Panc1 (cell line): ENCODE results near the gene PHYHIPL. TPM values are rescaled to one million over a fixed set of nuclear protein-coding genes. Genes with fewer than 3 reads are reported as not detected.
"Not testable (repeated sequence)": the region's sequence is repeated elsewhere in the genome, so short reads cannot be mapped to it uniquely, and the experiment has no call there.

Source experiments
- ATAC-seq: fragments of 200-7000 bp; cut with Tn5 transposase; 2 replicates; pipeline ENCODE4 v1.9.1; 2020; ENCODE audit warnings: mild to moderate bottlenecking, moderate library complexity
- BruUV-seq: library from RNA; stranded (reverse); fragments of 400-500 nt; replicated peaks from 2 replicates; lab custom pipeline; 2021; lab: Mats Ljungman, UMichigan
- CTCF ChIA-PET: fragments of 300-600 bp; sonication (Branson Sonifier 250); formaldehyde crosslinking; loops from one replicate; lab custom pipeline; 2022; ENCODE audit warnings: antibody characterized with exemption; lab: Charles Lee
- POLR2A ChIA-PET: fragments of 300-600 bp; sonication (Branson Sonifier 250); formaldehyde crosslinking; loops from one replicate; lab custom pipeline; 2022; ENCODE audit warnings: antibody characterized with exemption; lab: Charles Lee
- DNase-seq: peaks from one replicate; pipeline ENCODE4 v3.0.0-alpha.2; 2010; ENCODE audit warnings: low read depth, low spot score
- H3K27ac ChIP-seq: 2 replicates; pipeline ENCODE4 v1.5.1; 2011; ENCODE audit warnings: mild to moderate bottlenecking, low read length, inconsistent platforms
- H3K27me3 ChIP-seq: fragments of 200-500 bp; sonication (Bioruptor generic); 2 replicates; pipeline ENCODE4 v1.6.0; 2014; ENCODE audit warnings: low read length, inconsistent platforms; ENCODE audit not compliant: control insufficient read depth, insufficient read depth
- H3K36me3 ChIP-seq: fragments of 200-500 bp; sonication (Bioruptor generic); 2 replicates; pipeline ENCODE4 v1.5.1; 2014; ENCODE audit warnings: inconsistent platforms, mild to moderate bottlenecking, low read length, moderate library complexity; ENCODE audit not compliant: control insufficient read depth, insufficient read depth
- H3K4me1 ChIP-seq: 2 replicates; pipeline ENCODE4 v1.5.1; 2011; ENCODE audit warnings: inconsistent platforms, mild to moderate bottlenecking, low read length, moderate library complexity; ENCODE audit not compliant: control insufficient read depth, insufficient read depth
- H3K4me3 ChIP-seq, 2 experiments: 2 replicates each; pipeline ENCODE4 v1.5.1; 2011 to 2012; ENCODE audit warnings: low read depth in 2 of 2, low read length in 2 of 2, mild to moderate bottlenecking in 2 of 2, inconsistent platforms in 1 of 2, moderate library complexity in 1 of 2
- H3K9me3 ChIP-seq: fragments of 200-500 bp; sonication (Bioruptor generic); 2 replicates; pipeline ENCODE4 v1.5.1; 2014; ENCODE audit warnings: low read depth, mild to moderate bottlenecking, inconsistent platforms, low read length, moderate library complexity; ENCODE audit not compliant: control insufficient read depth, insufficient read depth
- POLR2AphosphoS5 ChIP-seq: IDR thresholded peaks from 2 replicates; pipeline ENCODE4 v1.6.1; 2012; ENCODE audit warnings: mild to moderate bottlenecking, low read depth, low read length, moderate library complexity
- SIN3A ChIP-seq: IDR thresholded peaks from 2 replicates; pipeline ENCODE4 v1.6.1; 2012; ENCODE audit warnings: low read depth, mild to moderate bottlenecking, low read length, moderate library complexity, borderline replicate concordance; ENCODE audit not compliant: insufficient read depth
- TCF7L2 ChIP-seq: IDR thresholded peaks from 2 replicates; pipeline ENCODE4 v1.6.1; 2011; ENCODE audit warnings: mild to moderate bottlenecking, low read depth, low read length, inconsistent platforms
- in situ Hi-C: cut with HindIII; loops from 2 replicates; pipeline ENCODE4 v1.10.0; 2016; ENCODE audit warnings: low sequenced_read_pairs, low pct_unique_long_range_greater_than_20kb
- intact Hi-C: fragments of 100-400 bp; cut with micrococcal nuclease; formaldehyde crosslinking; loops from one replicate; pipeline ENCODE4 v1.10.0; 2022; ENCODE audit not compliant: unreplicated experiment
- total RNA-seq: library from RNA; stranded (reverse); gene quantifications from one replicate; pipeline ENCODE4 v1.2.1, GENCODE V29; 2021; ENCODE audit not compliant: unreplicated experiment
- TF ChIP-seq, protein P1 (sequence below), 2 experiments: IDR thresholded peaks; 2 replicates each; pipeline ENCODE4 v1.6.1; 2011 to 2012; ENCODE audit warnings: low read depth in 2 of 2, control low read depth in 1 of 2, low read length in 1 of 2, mild to moderate bottlenecking in 1 of 2, moderate library complexity in 1 of 2; ENCODE audit not compliant: insufficient read depth in 1 of 2
- TF ChIP-seq, protein P2 (sequence below): fragments of 450-650 bp; IDR thresholded peaks from 2 replicates; pipeline ENCODE4 v1.5.1; 2017; ENCODE audit warnings: mild to moderate bottlenecking

PHYHIPL gene
- total RNA-seq, 1 experiment from 2014 or later = not detected

- intact Hi-C loops (no loop called here), in situ Hi-C loops (no loop called here)
- H3K4me3 ChIP-seq = no peak overlapping the region
- TF ChIP-seq TCF7L2 (no peak), SIN3A (no peak), POLR2AphosphoS5 (no peak)
- TF ChIP-seq, protein P1, sequence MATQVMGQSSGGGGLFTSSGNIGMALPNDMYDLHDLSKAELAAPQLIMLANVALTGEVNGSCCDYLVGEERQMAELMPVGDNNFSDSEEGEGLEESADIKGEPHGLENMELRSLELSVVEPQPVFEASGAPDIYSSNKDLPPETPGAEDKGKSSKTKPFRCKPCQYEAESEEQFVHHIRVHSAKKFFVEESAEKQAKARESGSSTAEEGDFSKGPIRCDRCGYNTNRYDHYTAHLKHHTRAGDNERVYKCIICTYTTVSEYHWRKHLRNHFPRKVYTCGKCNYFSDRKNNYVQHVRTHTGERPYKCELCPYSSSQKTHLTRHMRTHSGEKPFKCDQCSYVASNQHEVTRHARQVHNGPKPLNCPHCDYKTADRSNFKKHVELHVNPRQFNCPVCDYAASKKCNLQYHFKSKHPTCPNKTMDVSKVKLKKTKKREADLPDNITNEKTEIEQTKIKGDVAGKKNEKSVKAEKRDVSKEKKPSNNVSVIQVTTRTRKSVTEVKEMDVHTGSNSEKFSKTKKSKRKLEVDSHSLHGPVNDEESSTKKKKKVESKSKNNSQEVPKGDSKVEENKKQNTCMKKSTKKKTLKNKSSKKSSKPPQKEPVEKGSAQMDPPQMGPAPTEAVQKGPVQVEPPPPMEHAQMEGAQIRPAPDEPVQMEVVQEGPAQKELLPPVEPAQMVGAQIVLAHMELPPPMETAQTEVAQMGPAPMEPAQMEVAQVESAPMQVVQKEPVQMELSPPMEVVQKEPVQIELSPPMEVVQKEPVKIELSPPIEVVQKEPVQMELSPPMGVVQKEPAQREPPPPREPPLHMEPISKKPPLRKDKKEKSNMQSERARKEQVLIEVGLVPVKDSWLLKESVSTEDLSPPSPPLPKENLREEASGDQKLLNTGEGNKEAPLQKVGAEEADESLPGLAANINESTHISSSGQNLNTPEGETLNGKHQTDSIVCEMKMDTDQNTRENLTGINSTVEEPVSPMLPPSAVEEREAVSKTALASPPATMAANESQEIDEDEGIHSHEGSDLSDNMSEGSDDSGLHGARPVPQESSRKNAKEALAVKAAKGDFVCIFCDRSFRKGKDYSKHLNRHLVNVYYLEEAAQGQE (IDR thresholded peaks at IDR 0.05; ENCODE audit: insufficient read depth in 1 of 2, low read depth in 2 of 2, low read length in 1 of 2) = no peak
- TF ChIP-seq, protein P2, sequence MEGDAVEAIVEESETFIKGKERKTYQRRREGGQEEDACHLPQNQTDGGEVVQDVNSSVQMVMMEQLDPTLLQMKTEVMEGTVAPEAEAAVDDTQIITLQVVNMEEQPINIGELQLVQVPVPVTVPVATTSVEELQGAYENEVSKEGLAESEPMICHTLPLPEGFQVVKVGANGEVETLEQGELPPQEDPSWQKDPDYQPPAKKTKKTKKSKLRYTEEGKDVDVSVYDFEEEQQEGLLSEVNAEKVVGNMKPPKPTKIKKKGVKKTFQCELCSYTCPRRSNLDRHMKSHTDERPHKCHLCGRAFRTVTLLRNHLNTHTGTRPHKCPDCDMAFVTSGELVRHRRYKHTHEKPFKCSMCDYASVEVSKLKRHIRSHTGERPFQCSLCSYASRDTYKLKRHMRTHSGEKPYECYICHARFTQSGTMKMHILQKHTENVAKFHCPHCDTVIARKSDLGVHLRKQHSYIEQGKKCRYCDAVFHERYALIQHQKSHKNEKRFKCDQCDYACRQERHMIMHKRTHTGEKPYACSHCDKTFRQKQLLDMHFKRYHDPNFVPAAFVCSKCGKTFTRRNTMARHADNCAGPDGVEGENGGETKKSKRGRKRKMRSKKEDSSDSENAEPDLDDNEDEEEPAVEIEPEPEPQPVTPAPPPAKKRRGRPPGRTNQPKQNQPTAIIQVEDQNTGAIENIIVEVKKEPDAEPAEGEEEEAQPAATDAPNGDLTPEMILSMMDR = no peak
- no peaks in the 10 kb centered on the region for H3K9me3 ChIP-seq
- ChIA-PET CTCF (no interaction called here), POLR2A (no interaction called here)
- no peaks in the 10 kb centered on the region for H3K36me3 ChIP-seq
- DNase-seq = no peak
- no peaks in the 10 kb centered on the region for H3K4me1 ChIP-seq
- no peaks in the 10 kb centered on the region for H3K27me3 ChIP-seq
- no TSS peak for BruUV-seq
- H3K27ac ChIP-seq = no peak overlapping the region
- ATAC-seq = no peak
Observed at GRCh38 chr10:59222788-59223187, 46.3 kb downstream of the PHYHIPL start.

DNA sequence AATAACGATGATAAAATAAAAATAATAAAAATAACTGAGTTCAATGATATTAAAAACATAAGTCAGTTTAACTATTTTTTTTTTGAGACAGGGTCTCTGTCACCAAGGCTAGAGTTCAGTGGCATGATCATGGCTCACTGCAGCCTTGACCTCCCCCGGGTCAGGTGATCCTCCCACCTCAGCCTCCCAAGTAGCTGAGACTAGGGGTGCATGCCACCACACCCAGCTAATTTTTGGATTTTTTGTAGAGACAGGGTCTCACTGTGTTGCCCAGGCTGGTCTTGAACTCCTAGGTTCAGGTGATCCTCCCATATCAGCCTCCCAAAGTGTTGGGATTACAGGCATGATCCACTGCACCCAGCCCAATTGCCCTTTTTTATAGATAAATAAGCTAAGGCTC is 47.2 kb downstream of the PHYHIPL start:
- CTCF ChIA-PET, H3K27ac ChIP-seq, H3K36me3 ChIP-seq, ATAC-seq, H3K9me3 ChIP-seq, H3K4me3 ChIP-seq, POLR2A ChIA-PET, BruUV-seq, in situ Hi-C loops, H3K27me3 ChIP-seq, intact Hi-C loops, H3K4me1 ChIP-seq, DNase-seq: not testable (repeated sequence)

GRCh38 chr10:59225211-59225610 is 48.8 kb downstream of the PHYHIPL start:
- H3K27me3 ChIP-seq = no peaks in the 10 kb centered on the region
- H3K9me3 ChIP-seq = no peaks in the 10 kb centered on the region
- BruUV-seq = no TSS peak
- CTCF ChIA-PET = no interaction called here
- POLR2A ChIA-PET = no interaction called here
- H3K4me1 ChIP-seq = no peaks in the 10 kb centered on the region
- TF ChIP-seq SIN3A (no peak), TCF7L2 (no peak), POLR2AphosphoS5 (no peak)
- TF ChIP-seq, protein P1 (IDR thresholded peaks at IDR 0.05; ENCODE audit: insufficient read depth in 1 of 2, low read depth in 2 of 2, low read length in 1 of 2) = no peak
- TF ChIP-seq, protein P2 = no peak
- in situ Hi-C loops (no loop called here), intact Hi-C loops (no loop called here)
- ATAC-seq (no peak), DNase-seq (no peak)
- no peaks in the 10 kb centered on the region for H3K36me3 ChIP-seq
- H3K4me3 ChIP-seq = no peak overlapping the region
- H3K27ac ChIP-seq = no peak overlapping the region
